Endodermal cell (in vitro differentiated cells): ENCODE data around the gene SDC4. TPM values are rescaled to one million over a fixed set of nuclear protein-coding genes. Genes with fewer than 3 reads are reported as not detected.

Experiments
- DNase-seq: peaks from one replicate; pipeline ENCODE4 v3.0.0-alpha.2; 2017
- H3K27ac ChIP-seq: 2 replicates; pipeline ENCODE4 v1.5.1; 2013; ENCODE audit warnings: mild to moderate bottlenecking, low read depth, low read length, moderate library complexity
- H3K27me3 ChIP-seq: 2 replicates; pipeline ENCODE4 v1.6.1; 2013; ENCODE audit warnings: mild to moderate bottlenecking, low read length, moderate library complexity; ENCODE audit not compliant: insufficient read depth, control insufficient read depth, poor library complexity, severe bottlenecking
- H3K36me3 ChIP-seq: 2 replicates; pipeline ENCODE4 v1.7.0; 2013; ENCODE audit warnings: mild to moderate bottlenecking, low read length, moderate library complexity; ENCODE audit not compliant: control insufficient read depth, insufficient read depth
- H3K4me1 ChIP-seq: one replicate; pipeline ENCODE4 v1.7.0; 2013; ENCODE audit warnings: low read length; ENCODE audit not compliant: control insufficient read depth, insufficient read depth
- H3K4me3 ChIP-seq: 2 replicates; pipeline ENCODE4 v1.5.1; 2013; ENCODE audit warnings: mild to moderate bottlenecking, low read length, moderate library complexity
- H3K9ac ChIP-seq: 2 replicates; pipeline ENCODE4 v1.6.1; 2013; ENCODE audit warnings: mild to moderate bottlenecking, low read length, moderate library complexity; ENCODE audit not compliant: poor library complexity, severe bottlenecking; ENCODE audit errors: extremely low read depth
- H3K9me3 ChIP-seq: 2 replicates; pipeline ENCODE4 v1.6.1; 2013; ENCODE audit warnings: mild to moderate bottlenecking, low read length, moderate library complexity; ENCODE audit not compliant: control insufficient read depth
- H3K27ac Mint-ChIP-seq: 2 replicates; pipeline ENCODE4 v1.8.0; 2020; ENCODE audit warnings: mixed read lengths
- H3K27me3 Mint-ChIP-seq: 2 replicates; pipeline ENCODE4 v1.8.0; 2021; ENCODE audit warnings: mild to moderate bottlenecking, mixed read lengths; ENCODE audit not compliant: insufficient read depth
- H3K36me3 Mint-ChIP-seq: 2 replicates; pipeline ENCODE4 v1.8.0; 2020; ENCODE audit warnings: low read depth, mixed read lengths
- H3K4me1 Mint-ChIP-seq: 2 replicates; pipeline ENCODE4 v1.8.0; 2020; ENCODE audit warnings: mixed read lengths
- H3K4me3 Mint-ChIP-seq: 2 replicates; pipeline ENCODE4 v1.8.0; 2020; ENCODE audit warnings: mild to moderate bottlenecking, moderate library complexity, mixed read lengths
- H3K9me3 Mint-ChIP-seq: 2 replicates; pipeline ENCODE4 v1.8.0; 2020; ENCODE audit warnings: mild to moderate bottlenecking, mixed read lengths
- WGBS, 2 experiments: methylation state at CpG; one replicate each; pipeline versions ENCODE4 v1.1.5 to v1.1.7; 2013; ENCODE audit warnings: missing lambda C conversion rate in 2 of 2, mixed read lengths in 1 of 2; ENCODE audit not compliant: insufficient coverage in 1 of 2, insufficient read length in 1 of 2; 5-methylcytosine and 5-hydroxymethylcytosine counted together
- total RNA-seq, 2 donors: library from RNA; stranded (reverse); fragmentation: NEBNext Ultra II Directional in 1 of 2; extraction: Animal tissue kit (Norgen Biotek cat#: 25700) in 1 of 2; gene quantifications; 2 replicates in 1 of 2; 3 replicates in 1 of 2; pipeline ENCODE4 v1.2.1, GENCODE V29; 2021
- TF ChIP-seq, protein P1 (sequence below): fragments of 200-600 bp; sonication (generic); conservative IDR thresholded peaks from 2 replicates; pipeline ENCODE4 v1.5.0; 2021; ENCODE audit warnings: antibody characterized with exemption, mild to moderate bottlenecking

SDC4 gene
- total RNA-seq, 2 donors from 2014 or later = 78.0 to 118 TPM

DNA sequence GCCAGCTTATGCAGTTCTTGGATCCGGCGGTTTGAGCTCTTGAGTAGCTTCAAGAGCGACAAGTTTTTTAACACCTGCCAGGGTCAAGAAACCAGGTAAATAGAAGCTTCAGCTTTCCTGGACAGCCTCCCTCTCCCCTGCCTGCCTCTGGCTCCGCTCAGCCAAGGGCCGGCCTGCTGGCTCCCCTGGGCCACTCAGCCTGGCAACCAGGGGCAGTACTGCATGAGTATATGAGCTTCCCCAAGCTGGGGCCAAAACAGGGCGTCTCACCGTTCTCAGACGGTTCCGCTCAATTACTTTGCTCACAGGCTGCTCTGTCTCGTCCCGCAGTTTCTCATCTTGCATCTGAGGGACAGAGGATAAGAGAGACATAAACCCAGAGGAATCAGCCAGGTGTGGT is 29.0 kb upstream of the SDC4 start:
- peak overlapping the region; percentile 47 for H3K4me3 ChIP-seq
- peak overlapping the region; percentile 87 for H3K27ac Mint-ChIP-seq
- H3K9me3 Mint-ChIP-seq = no peaks in the 10 kb centered on the region
- H3K9me3 ChIP-seq = no peaks in the 10 kb centered on the region
- H3K4me1 Mint-ChIP-seq = peaks cover 42% of the 10 kb centered on the region
- H3K27ac ChIP-seq = peak overlapping the region; percentile 74
- H3K27me3 Mint-ChIP-seq = peaks cover 10% of the 10 kb centered on the region
- peaks cover 6% of the 10 kb centered on the region for H3K36me3 Mint-ChIP-seq
- H3K9ac ChIP-seq = peak overlapping the region; percentile 70
- TF ChIP-seq, protein P1, sequence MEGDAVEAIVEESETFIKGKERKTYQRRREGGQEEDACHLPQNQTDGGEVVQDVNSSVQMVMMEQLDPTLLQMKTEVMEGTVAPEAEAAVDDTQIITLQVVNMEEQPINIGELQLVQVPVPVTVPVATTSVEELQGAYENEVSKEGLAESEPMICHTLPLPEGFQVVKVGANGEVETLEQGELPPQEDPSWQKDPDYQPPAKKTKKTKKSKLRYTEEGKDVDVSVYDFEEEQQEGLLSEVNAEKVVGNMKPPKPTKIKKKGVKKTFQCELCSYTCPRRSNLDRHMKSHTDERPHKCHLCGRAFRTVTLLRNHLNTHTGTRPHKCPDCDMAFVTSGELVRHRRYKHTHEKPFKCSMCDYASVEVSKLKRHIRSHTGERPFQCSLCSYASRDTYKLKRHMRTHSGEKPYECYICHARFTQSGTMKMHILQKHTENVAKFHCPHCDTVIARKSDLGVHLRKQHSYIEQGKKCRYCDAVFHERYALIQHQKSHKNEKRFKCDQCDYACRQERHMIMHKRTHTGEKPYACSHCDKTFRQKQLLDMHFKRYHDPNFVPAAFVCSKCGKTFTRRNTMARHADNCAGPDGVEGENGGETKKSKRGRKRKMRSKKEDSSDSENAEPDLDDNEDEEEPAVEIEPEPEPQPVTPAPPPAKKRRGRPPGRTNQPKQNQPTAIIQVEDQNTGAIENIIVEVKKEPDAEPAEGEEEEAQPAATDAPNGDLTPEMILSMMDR = no peak
- H3K4me3 Mint-ChIP-seq = no peak overlapping the region
- H3K36me3 ChIP-seq = peaks cover 11% of the 10 kb centered on the region
- H3K4me1 ChIP-seq = peaks cover 35% of the 10 kb centered on the region
- H3K27me3 ChIP-seq = no peaks in the 10 kb centered on the region
- DNase-seq = no peak
- WGBS, 2 experiments = 80 to 96% methylated on average over 4 to 11 of the region's 11 CpGs

DNA sequence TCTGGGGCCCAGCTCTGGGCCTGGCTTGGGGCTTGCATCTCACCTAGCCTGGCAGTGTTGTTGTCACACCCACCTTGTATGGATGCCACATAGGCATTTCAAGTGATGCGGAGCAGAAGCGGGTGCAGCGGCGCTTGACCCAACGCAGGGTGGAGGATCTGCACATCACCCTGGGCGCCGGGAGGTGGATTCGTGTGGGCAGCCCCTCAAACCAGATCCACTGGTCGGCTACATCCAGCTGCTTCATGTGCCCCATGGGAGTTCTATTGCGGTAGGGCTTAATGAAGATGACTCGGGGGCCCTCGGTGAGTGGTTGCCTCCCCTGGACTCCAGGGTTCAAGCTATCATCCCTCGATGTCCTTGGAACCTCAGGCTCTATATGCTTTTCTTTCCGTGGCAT is 26.7 kb upstream of the SDC4 start:
- peaks cover 12% of the 10 kb centered on the region for H3K27me3 Mint-ChIP-seq
- H3K4me3 Mint-ChIP-seq = no peak overlapping the region
- DNase-seq = no peak
- no peaks in the 10 kb centered on the region for H3K9me3 Mint-ChIP-seq
- H3K27ac Mint-ChIP-seq = no peak overlapping the region
- no peaks in the 10 kb centered on the region for H3K27me3 ChIP-seq
- H3K9me3 ChIP-seq = no peaks in the 10 kb centered on the region
- peaks cover 20% of the 10 kb centered on the region for H3K36me3 ChIP-seq
- no peak overlapping the region for H3K27ac ChIP-seq
- no peak overlapping the region for H3K9ac ChIP-seq
- H3K36me3 Mint-ChIP-seq = peaks cover 3% of the 10 kb centered on the region
- TF ChIP-seq, protein P1 = no peak
- peaks cover 43% of the 10 kb centered on the region for H3K4me1 Mint-ChIP-seq
- no peak overlapping the region for H3K4me3 ChIP-seq
- peaks cover 38% of the 10 kb centered on the region for H3K4me1 ChIP-seq
- WGBS, 2 experiments = 94 to 95% methylated on average over 14 of the region's 14 CpGs

DNA sequence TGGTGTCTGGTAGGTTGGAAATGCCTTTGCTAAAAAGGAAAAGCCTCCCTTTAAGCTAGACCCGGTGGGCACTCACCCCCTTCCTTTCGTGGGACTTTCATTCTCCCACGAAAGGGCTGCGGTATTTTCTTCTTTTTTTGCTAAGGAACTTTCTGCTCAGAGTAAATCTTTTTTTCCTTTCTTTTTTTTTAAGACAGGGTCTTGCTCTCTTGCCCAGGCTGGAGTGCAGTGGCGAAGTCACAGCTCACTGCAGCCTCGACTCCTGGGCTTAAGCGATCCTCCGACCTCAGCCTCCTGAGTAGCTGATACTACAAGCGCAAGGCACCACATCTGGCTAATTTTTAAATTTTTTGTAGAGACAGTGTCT is 25.9 kb upstream of the SDC4 start:
- Histone ChIP-seq H3K9ac (no peak overlapping the region), H3K9me3 (no peaks in the 10 kb centered on the region), H3K36me3 (peaks cover 24% of the 10 kb centered on the region), H3K4me1 (peaks cover 34% of the 10 kb centered on the region), H3K27me3 (no peaks in the 10 kb centered on the region), H3K4me3 (no peak overlapping the region), H3K27ac (no peak overlapping the region)
- 68 to 80% methylated on average over 8 to 9 of the region's 9 CpGs for WGBS, 2 experiments
- no peaks in the 10 kb centered on the region for H3K9me3 Mint-ChIP-seq
- H3K27me3 Mint-ChIP-seq = peaks cover 12% of the 10 kb centered on the region
- H3K4me1 Mint-ChIP-seq = peaks cover 39% of the 10 kb centered on the region
- TF ChIP-seq, protein P1 = no peak
- H3K36me3 Mint-ChIP-seq = peaks cover 3% of the 10 kb centered on the region
- peak overlapping the region; percentile 57 for H3K4me3 Mint-ChIP-seq
- DNase-seq = no peak
- H3K27ac Mint-ChIP-seq = peak overlapping the region; percentile 55
